ENCODE results near the gene HCN1. TPM values are rescaled to one million over a fixed set of nuclear protein-coding genes. Genes with fewer than 3 reads are reported as not detected.

The HCN1 gene
- total RNA-seq, 2 donors from 2014 or later: 0.52 to 3.0 TPM

DNA sequence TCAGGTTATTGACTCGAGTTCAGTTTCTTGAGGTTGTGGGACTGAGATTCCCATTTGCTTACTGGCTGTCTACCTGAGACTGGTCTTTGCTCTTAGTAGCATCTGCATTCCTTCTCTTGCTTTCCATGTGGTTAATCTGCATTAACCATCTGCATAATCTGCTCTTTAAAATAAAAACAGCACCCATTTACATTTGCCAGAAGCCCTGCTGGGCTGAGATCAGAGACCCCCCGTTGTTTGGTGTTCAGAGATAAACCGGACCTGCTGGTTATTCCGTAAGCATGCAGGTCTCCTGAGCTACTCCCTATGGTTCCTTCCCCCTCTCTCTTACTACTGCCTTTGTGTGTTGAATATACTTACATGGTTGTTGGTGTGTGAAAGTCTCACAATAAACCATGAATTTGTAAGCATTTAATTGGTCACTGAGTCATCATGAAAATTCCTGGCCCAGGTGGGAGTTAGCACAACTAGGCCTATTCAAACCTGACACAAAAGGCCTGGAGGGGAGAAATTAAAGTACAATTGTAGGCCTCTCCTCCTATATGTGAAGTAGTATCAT, 490.7 kb downstream of the HCN1 start:
- H3K27ac ChIP-seq: no peak overlapping the region
- H3K4me3 ChIP-seq: no peak overlapping the region
- no peaks in the 10 kb centered on the region for H3K9me3 ChIP-seq
- H3K4me1 ChIP-seq: no peaks in the 10 kb centered on the region
- no peak for ATAC-seq
- no peak for DNase-seq
- no peaks in the 10 kb centered on the region for H3K36me3 ChIP-seq (replicated peaks in 1 of 2; ENCODE audit: insufficient read depth in 1 of 2, low read depth in 2 of 2)
- intact Hi-C loops (cut with DNase I): no loop called here
- 81 to 82% methylated on average over 4 of the region's 4 CpGs for WGBS, 2 donors
- TF ChIP-seq, protein P1, sequence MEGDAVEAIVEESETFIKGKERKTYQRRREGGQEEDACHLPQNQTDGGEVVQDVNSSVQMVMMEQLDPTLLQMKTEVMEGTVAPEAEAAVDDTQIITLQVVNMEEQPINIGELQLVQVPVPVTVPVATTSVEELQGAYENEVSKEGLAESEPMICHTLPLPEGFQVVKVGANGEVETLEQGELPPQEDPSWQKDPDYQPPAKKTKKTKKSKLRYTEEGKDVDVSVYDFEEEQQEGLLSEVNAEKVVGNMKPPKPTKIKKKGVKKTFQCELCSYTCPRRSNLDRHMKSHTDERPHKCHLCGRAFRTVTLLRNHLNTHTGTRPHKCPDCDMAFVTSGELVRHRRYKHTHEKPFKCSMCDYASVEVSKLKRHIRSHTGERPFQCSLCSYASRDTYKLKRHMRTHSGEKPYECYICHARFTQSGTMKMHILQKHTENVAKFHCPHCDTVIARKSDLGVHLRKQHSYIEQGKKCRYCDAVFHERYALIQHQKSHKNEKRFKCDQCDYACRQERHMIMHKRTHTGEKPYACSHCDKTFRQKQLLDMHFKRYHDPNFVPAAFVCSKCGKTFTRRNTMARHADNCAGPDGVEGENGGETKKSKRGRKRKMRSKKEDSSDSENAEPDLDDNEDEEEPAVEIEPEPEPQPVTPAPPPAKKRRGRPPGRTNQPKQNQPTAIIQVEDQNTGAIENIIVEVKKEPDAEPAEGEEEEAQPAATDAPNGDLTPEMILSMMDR (IDR thresholded peaks at IDR 0.05): no peak
- TF ChIP-seq POLR2A (IDR thresholded peaks at IDR 0.05): no peak
- H3K27me3 ChIP-seq: no peaks in the 10 kb centered on the region
